ENCODE data around the gene SUPT7L.

- peak; percentile 89 to 100 (median 98) for TF ChIP-seq CTCF (IDR thresholded peaks at IDR 0.05 in 2 of 3, conservative IDR thresholded peaks at IDR 0.05 in 1 of 3; ENCODE audit: borderline replicate concordance in 1 of 3, insufficient read depth in 1 of 3, low read depth in 2 of 3, low read length in 2 of 3)
- peak; percentile 30; the same call in 1 of the 2 replicates for TF ChIP-seq POLR2AphosphoS5 (IDR thresholded peaks at IDR 0.05; ENCODE audit: low read depth, low read length)
- no peak for TF ChIP-seq POLR2A (IDR thresholded peaks at IDR 0.05; ENCODE audit: borderline replicate concordance, extremely low read depth, insufficient read depth, insufficient read length)
- no peak for TF ChIP-seq ELF1 (IDR thresholded peaks at IDR 0.05; ENCODE audit: borderline replicate concordance, low read depth)
- TF ChIP-seq EZH2 (IDR thresholded peaks at IDR 0.05), result no peak
- no peak for TF ChIP-seq EZH2phosphoT487 (IDR thresholded peaks at IDR 0.05; ENCODE audit: borderline replicate concordance)
These were observed 20.1 kb upstream of the SUPT7L start for GRCh38 chr2:27683390-27684071.

Measured in HCT116 (cell line).